Activated CD8-positive, alpha-beta memory T cell treated with anti-CD3 and anti-CD28 coated beads, Interleukin-2, amount 50 U/mL, for 4 hours (primary cell): Measurements from ENCODE around the gene HCFC1R1.
A peak's percentile ranks its signal among the peaks of the same experiment; 100 is the strongest.

Source experiments
- DNase-seq: peaks from one replicate; pipeline ENCODE4 v3.0.0-alpha.2; 2020

HCFC1R1 gene

DNA sequence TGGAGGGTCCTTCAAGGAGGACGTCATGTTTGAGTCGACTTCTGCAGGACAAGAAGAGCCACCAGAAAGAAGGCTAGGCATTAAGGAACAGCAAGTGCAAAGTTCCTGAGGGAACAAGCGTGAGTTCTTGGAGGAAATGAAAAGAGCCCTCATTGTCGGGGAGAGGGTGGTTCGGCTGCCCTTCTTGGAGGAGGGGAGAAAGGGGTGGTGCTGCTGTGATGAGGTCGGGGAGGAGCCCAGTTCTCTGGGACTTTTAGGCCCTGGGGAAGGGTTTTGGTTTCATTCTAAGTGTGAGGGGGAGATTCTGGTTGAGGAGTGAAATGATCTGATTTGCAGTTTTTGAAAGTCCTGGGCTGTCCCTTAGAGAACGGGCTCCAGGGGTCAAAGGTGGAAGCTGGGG is 8.9 kb upstream of the HCFC1R1 start:
- DNase-seq = no peak

- DNase-seq = no peak
Observed at GRCh38 chr16:3030222-3031212, 6.8 kb upstream of the HCFC1R1 start.

DNA sequence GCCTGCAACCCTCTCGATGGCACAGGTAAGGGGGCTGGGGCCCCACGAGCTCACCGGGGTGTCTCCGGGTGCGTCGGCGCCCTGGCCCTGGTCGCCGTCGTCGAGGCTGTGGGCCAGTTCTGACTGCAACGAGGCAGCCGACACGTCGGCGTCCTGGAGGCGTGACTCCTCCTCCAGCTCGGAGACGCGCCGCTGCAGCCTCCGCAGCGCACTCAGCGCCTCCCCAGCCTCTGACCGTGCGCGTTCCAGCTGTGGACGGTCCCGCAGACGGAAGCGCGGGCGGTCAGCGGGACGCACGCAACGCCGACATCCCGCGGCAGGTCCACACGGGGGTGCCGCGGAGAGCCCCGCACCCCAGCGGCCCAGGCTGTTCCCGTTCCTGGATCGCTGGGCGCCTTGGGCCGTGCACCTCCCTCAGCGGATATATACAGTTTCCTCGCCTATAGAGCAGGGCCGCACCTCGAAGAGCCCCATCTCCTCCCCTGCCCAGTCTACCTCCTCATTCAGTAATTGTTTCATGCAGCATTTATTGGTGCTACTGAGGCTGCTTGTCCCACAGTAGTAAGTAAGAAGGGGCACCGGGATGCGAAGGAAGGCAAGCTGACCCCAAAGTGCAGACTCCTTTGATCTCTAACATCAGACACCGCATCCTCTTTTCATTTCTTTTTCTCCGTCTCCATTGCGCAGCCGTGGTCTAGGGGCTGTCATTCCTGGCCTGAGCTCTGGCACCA is 5.9 kb upstream of the HCFC1R1 start:
- DNase-seq = peak; percentile 50

DNA sequence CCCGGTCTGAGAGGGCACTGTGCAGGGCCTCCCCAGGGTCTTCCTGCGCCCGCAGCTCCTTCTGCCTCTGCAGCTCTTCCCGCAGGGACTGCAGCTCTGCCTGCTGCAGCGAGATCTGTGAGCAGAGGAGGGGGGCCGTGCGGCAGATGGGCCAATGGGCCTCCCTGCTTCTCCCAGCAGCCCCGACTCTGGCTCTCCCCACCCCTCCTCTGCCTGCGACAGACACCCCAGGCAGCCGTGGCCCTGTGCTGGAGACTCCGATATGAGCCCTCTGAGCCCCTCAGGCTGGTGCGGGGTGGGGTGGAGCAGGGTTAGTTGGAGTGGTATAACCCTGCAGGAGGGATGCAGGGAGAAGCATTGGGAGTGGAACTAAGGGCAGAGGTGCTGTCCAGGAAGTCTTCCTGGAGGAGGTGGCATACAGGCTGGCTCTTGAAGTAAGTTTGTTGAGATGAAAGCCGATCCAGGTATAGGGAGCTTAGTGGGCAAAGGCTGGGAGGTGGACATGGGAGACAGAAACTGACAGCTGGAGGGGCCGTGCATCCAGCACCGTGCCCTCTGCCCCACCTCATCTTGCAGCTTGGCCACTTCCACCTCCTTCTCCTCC is 5.1 kb upstream of the HCFC1R1 start:
- DNase-seq = no peak

- DNase-seq = peak; percentile 89
Observed at GRCh38 chr16:3027983-3028715, 4.4 kb upstream of the HCFC1R1 start.

DNA sequence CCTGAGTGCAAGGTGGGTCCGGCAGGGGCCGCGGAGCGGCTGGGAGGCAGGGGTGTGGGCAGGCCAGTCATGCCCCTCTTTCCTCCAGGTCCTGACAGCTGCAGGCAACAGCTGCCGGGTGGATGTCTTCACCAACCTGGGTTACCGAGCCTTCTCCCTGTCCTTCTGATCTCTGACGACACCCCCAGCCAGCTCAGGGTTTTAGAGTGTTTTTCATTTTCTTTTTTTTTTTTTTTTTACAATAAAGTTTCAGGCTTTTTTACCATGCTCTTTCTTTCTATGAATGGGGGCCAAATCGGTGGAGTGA is 3.7 kb upstream of the HCFC1R1 start:
- no peak for DNase-seq

GRCh38 chr16:3026609-3027488 is 3.1 kb upstream of the HCFC1R1 start:
- no peak for DNase-seq

- no peak for DNase-seq
Observed at GRCh38 chr16:3026003-3026378, 2.2 kb upstream of the HCFC1R1 start.

DNA sequence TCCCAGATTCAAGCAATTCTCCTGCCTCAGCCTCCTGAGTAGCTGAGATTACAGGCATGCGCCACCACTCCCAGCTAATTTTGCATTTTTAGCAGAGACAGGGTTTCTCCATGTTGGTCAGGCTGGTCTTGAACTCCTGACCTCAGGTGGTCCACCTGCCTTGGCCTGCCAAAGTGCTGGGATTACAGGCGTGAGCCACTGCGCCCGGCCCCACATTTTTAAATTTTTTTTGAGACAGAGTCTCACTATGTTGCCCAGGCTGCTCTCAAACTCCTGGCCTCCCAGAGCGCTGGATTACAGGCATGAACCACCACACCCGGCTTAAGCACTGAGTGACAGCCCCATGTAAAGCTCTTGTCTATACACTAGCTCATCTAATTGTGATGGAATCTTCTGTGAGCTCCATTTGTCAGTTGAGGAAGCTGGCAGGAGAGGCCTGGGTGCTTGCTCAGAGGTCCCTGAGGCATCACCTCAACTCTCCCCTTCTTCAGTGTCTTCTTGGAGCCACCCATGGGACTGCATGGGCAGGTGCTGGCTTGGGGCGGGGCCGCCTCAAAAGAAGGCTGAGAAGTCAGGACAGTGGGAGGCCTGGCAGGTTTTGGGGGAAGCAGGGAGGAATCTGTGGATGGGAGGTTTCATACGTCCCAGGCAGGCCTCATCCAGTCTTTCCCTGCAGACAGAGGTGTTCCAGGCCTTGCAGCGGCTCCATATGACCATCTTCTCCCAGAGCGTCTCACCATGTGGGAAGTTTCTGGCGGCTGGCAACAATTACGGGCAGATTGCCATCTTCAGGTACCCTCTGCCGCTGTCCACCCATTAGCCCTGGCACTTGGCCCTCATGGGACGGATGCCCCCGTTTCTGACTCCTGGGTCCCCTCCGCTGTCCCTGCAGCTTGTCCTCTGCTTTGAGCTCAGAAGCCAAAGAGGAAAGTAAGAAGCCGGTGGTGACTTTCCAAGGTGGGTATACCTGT is 1.6 kb upstream of the HCFC1R1 start:
- no peak for DNase-seq

DNA sequence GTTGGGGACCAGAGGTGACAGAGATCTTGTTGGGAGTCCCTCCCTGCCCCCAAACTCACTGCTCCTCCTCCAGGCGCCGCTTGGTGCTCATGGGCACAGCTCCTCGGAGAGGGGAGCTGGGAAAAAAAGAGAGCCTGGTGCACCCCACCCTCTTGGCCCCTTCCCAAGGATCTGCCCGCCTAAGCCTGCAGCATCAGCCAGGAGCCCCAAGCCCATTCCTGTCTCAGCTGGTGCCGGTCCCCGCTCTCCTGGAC is 400 bp downstream of the HCFC1R1 start:
- no peak for DNase-seq

DNA sequence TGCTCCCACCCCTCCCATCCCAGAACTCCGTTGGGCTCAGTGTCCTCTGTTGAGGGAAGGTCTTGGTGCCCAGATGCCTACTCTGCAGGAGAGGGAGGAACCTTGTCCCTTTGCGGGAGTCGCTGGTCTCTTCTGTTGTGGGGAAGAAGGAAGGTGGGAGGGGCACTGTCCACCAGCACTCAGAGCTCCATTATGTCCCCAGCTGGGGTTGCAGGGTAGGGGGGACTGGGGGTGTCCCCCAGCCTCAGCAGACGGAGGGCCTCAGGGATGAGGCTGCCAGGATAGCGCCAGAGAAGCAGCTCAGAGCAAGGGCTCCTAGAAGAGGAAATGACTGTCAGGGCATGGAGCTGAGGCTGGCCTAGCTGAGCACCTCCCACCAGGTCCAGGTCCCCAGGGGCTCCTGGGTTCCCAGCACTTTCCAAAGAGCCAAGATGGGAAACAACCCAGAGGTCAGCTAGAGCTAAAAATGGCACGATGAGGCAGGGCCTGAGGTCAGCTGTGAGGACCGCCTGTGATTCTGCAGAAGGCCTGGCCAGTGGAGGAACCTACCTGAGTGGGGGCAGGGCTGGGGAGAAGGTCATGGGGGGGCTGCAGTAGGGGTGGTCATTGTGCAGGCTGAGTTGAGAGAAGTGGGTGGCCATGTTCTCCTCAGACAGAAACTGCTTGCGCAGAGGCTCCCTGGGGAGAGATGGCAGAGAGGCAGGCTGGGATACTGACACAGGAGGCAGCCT is 893 bp downstream of the HCFC1R1 start:
- DNase-seq = no peak

- DNase-seq = peak; percentile 92
Observed at GRCh38 chr16:3022208-3022683, 1.5 kb downstream of the HCFC1R1 start.

GRCh38 chr16:3021449-3022207 is 2.1 kb downstream of the HCFC1R1 start:
- DNase-seq = peak; percentile 90

- peak; percentile 79 for DNase-seq
Observed at GRCh38 chr16:3020604-3021448, 2.9 kb downstream of the HCFC1R1 start.

- DNase-seq = peak; percentile 66
Observed at GRCh38 chr16:3020247-3020603, 3.5 kb downstream of the HCFC1R1 start, which contains the start of gene TNFRSF12A. TSS of gene TNFRSF12A (plus strand) at chr16:3020368. CDS start at chr16:3020398, 30 bp downstream.

DNA sequence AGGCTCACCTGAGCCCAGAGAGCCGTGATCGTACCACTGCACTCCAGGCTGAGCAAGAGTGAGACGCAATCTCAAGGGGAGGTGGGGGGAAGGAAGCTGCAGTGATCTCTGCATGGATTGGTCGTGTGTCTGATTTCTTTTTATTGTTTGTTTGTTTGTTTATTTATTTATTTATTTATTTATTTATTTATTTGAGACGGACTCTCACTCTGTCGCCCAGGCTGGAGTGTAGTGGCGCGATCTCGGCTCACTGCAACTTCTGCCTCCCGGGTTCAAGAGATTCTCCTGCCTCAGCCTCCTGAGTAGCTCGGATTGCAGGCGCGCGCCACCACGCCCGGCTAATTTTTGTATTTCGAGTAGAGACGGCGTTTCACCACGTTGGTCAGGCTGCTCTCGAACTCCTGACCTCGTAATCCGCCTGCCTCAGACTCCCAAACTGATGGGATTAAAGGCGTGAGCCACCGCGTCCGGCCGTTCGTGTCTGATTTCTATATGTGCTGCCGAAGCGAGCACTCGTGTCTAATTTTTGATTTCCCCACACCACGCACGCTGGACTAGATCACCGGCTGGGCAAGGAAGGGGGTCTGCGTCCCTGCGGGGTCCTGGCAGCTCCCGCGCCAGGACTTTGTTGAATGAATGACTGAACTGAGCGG is 4.0 kb downstream of the HCFC1R1 start:
- DNase-seq = no peak

DNA sequence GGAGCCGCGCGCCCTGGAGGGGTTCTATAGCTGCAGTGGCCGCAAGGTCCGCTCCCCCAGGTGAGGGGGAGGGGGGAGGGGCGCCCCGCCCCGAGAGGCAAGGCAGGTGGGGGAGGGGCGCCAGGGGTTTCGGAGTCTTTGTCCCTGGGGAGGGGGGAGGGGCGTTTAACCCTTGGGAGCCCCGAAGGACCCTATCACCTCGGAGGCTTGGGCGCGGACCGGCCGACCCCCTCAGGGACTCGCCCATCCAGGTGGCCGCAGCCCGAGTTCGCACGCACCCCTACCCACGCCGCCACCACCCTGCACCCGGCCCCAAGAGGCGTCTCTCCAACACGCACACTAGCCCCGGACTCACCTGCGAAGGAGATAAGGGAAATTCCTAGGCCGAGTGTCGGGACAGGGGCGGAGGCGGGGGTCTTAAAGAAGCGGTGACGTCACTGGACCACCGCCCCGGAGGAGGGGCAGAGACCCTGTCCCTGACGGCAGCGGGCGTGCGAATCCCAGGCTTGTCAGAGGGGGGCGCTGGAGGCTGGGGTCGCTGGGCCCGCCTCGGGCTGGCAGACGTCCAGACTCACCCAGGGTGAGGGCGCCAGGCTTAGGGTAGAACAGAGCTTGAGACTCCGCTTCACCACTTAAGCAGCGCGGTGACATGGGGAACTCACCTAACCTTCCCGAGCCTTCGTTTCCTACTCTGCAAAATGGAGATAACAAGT is 5.8 kb downstream of the HCFC1R1 start, which contains the start of gene CLDN6:
Gene CLDN6, minus strand, starts transcription at position 390 of the 713 bp plus-strand sequence. CDS start 2,162 bp downstream, outside the sequence.
- DNase-seq = no peak
